Astrocyte (in vitro differentiated cells and primary cell): Measurements from ENCODE around the gene DLGAP3.

Experiments used
- CTCF ChIP-seq: IDR thresholded peaks from 2 replicates; pipeline ENCODE4 v1.5.1; 2011; ENCODE audit warnings: low read depth, mild to moderate bottlenecking, inconsistent platforms, low read length, moderate library complexity; ENCODE audit not compliant: insufficient read depth
- EZH2 ChIP-seq: IDR thresholded peaks from 2 replicates; pipeline ENCODE4 v1.6.1; 2012; ENCODE audit warnings: mild to moderate bottlenecking, low read length, inconsistent platforms; ENCODE audit not compliant: insufficient read depth

- TF ChIP-seq CTCF, result no peak
- TF ChIP-seq EZH2, result no peak
Observed at GRCh38 chr1:34927316-34927715, 2.1 kb downstream of the DLGAP3 start.
